GM21576 (cell line): ENCODE results near the gene ANKRD33B.
"Not testable (repeated sequence)": the region's sequence is repeated elsewhere in the genome, so short reads cannot be mapped to it uniquely, and the experiment has no call there.

Source experiments
- ATAC-seq: cut with Tn5 transposase; IDR thresholded peaks from one replicate; pipeline ENCODE4 v1.9.1; 2021; ENCODE audit warnings: mild to moderate bottlenecking, moderate library complexity; ENCODE audit not compliant: unreplicated experiment

ANKRD33B gene

DNA sequence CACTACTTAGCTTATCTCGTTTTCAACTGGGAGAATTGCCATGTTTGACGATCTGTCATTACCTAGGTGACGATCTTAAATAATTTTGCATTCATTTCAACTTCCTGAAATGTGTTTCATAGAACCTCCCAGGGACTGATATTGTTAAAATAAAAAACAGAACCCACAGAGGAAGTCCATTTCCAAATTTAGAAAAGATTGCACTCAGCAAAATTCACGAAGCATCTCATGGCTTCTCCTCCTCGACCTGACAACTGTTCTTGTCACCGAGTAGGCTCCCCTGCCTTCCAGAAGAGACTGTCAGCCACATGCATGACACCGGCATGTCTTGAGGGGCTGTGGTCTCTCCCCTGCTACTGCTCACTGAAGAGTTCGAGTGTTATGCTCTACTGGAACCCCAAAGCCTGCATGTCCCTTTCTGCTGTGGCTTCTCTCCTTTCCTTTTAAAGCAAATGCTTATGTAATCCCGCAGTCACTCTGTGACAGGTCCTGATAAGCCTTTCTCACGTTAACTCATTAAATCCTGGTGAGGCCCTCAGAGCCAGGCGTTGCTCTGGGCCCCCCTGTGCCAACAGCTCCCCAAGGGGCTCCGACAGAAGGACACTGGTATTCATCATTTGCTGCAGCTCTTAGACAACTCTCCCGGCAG is 26.8 kb upstream of the ANKRD33B start:
- no peak for ATAC-seq

DNA sequence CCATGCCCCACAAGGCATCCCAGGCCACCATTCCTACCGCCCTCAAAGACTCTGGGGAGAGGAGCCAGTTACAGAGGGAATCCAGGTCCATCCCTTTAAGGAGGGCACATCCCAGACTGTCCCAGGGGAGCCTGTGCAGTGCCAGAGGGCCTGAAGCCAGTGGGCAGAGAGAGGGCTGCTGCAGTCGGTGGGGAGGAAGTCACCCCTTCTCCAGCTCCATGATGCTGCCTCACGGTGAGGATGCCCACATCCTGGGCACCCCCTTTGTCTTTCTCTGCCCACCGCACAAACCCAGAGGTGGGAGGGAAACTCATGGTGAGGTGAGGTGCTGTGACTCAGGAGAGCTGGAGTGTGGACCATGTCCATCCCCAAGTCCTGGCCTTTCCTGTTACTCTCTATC is 26.2 kb upstream of the ANKRD33B start:
- ATAC-seq: no peak

GRCh38 chr5:10538103-10538788 is 25.6 kb upstream of the ANKRD33B start:
- ATAC-seq: no peak

- ATAC-seq: no peak
Measured at GRCh38 chr5:10538789-10539686, 24.8 kb upstream of the ANKRD33B start.

DNA sequence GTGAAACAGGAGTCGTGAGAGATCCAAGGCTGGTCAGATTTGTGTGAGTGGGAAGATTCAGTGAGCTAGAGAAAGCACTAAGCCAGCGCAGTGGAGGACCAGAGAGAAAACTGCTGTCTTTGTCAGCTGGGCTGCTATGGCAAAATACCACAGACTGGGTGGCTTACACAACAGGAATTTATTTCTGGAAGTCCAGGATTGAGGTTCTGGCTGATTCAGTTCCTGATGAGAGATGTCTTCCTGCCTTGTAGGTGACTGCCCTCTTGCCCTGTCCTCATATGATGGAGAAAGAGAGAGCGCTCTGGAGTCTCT is 24.2 kb upstream of the ANKRD33B start:
- no peak for ATAC-seq

- no peak for ATAC-seq
Measured at GRCh38 chr5:10540036-10540544, 23.8 kb upstream of the ANKRD33B start.

GRCh38 chr5:10540951-10541646 is 22.8 kb upstream of the ANKRD33B start:
- no peak for ATAC-seq

DNA sequence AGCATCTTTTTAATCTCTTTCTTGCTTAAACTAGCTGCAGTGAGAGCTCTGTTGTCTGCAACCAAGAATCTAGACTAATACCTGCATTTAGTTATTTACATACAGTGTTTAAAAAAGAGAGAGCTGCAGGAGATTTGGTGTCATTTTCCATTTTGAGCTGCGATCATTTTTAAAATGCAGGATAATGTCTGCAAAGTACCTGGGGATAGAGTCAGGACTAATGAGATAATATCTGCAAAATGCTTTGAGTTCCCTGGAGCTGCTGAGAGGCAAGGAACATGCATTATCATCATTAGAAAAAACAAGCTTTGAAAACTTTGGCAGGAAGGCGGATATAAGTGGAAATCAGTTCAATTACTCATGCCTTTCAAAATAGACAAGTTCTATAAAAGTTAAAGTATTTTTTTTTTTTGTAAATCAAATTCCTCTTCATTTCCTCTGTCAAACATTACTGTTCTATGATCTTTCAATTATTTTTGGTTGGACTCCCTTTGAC is 21.8 kb upstream of the ANKRD33B start:
- ATAC-seq: no peak

GRCh38 chr5:10543585-10544040 is 20.3 kb upstream of the ANKRD33B start:
- ATAC-seq: no peak

DNA sequence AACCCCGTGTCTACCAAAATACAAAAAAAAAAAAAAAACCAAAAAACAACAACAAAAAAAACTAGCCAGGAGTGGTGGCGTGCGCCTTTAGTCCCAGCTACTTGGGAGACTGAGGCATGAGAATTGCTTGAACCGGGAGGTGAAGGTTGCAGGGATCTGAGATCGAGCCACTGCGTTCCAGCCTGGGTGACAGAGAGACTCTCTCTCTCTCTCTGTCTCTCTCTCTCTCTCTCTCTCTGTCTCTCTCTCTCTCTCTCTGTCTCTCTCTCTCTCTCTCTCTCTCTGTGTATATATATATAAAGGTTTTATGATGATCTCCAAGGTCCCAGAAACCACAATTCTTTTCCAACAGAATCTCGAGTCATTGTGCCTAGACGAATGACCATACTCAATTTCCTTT is 18.8 kb upstream of the ANKRD33B start:
- no peak for ATAC-seq

GRCh38 chr5:10546186-10546585 is 17.7 kb upstream of the ANKRD33B start:
- no peak for ATAC-seq

GRCh38 chr5:10548418-10549122 is 15.3 kb upstream of the ANKRD33B start:
- no peak for ATAC-seq

GRCh38 chr5:10549123-10549514 is 14.8 kb upstream of the ANKRD33B start:
- ATAC-seq: not testable (repeated sequence)

DNA sequence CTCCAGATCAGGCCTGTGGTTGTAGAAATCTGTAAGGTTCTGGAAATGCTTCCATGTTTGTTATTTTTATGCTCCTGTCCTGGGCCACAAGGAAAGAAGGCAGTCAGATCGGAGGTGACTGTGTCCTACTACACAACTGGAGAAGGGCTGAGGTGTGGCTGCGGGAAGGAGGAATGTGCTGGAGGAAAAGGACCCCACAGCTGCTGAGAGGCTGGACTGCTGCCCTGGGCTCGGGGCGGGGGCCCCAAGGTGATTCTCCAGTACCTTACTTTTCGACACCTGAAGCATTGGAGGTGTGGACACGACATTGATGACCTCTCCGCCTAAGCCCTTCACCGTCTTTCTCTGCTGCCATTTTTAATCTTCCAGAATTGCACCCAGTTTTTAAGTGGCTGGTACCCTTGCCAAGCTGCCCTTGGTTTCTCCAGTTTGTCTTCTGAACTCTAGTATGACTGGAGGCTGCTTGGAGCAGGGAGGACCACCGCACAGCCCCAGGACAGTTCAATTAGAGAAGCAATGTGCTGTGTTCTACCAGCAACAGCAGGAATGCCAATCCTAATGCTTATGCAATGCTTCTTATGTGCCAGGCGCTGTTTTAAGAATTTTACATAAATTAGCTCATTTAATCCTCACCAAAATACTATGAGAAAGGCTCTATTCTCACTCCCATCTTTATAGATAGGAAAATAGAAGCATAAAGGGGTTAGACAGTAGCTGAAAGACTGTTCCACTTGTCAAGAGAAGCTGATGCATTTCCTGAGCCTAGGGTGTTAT is 13.5 kb upstream of the ANKRD33B start:
- ATAC-seq: no peak

DNA sequence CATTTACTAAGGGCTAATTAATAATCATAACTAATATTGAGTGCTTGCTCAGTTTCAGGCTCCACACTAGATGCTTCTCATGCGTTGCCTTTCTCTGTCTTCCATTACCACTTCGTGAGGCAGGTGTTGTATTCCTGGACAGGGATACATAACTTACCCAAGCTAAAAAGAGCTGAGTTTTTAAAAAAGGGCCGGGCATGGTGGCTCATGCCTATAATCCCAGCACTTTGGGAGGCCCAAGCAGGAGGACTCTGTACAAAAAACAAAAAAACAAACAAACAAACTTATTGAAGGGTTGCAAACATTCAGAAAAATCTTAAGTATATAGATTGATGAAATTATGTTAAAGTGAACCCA is 12.1 kb upstream of the ANKRD33B start:
- no peak for ATAC-seq

- ATAC-seq: peak; percentile 75
Measured at GRCh38 chr5:10552183-10553143, 11.4 kb upstream of the ANKRD33B start.

GRCh38 chr5:10553476-10553875 is 10.4 kb upstream of the ANKRD33B start:
- ATAC-seq: no peak

DNA sequence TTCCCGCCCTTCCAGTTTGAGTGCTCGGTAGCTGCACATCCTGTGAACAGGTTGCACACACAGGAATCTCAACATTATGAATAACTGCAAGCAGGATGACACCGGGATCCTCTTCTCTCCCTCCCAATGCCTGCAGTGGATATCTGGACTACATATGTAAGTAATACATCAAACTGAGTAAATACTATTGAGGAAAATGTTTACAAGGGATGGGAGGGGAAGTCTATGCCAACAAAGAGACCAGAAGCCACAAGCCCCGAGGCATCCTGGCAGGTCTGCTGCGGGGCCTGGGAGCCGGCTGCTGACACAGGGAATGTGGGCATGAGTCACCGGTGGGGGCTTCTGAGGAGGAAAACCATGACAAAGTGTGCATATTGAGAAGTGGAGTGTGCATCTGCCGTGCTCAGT is 8.6 kb upstream of the ANKRD33B start:
- no peak for ATAC-seq
